CD4-positive, alpha-beta T cell treated with Interleukin-10 for 1 hour (primary cell): Measurements from ENCODE around the gene COL6A2.

Experiments used
- DNase-seq: peaks from one replicate; pipeline ENCODE4 v3.0.0-alpha.2; 2020

Gene COL6A2

GRCh38 chr21:46144464-46145070, 46.7 kb downstream of the COL6A2 start:
- no peak for DNase-seq

GRCh38 chr21:46145159-46145839, 47.4 kb downstream of the COL6A2 start:
- DNase-seq = no peak

- no peak for DNase-seq
Observed at GRCh38 chr21:46145840-46146691, 48.2 kb downstream of the COL6A2 start.

DNA sequence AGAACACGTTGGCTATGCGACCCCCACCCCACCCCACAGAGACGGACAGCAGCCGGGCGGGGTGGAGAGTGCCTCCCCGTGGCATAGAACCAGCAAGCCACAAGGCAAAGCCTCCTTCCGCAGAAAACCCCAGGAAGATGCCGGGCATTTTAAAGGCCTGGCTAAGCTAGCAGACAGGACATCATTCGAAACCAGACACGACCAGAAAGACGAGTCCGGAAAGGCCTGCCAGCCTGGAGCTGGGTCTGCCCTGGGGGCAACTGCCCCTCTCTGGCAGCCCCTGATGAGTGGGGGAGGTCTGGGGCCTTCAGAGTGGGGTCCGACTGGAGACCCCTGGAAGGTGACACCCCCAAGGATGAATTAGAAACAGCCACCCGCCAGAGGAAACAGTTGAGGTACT, 48.9 kb downstream of the COL6A2 start:
- no peak for DNase-seq

GRCh38 chr21:46147429-46147828, 49.5 kb downstream of the COL6A2 start:
- DNase-seq = peak; percentile 65

GRCh38 chr21:46148106-46148505, 50.2 kb downstream of the COL6A2 start:
- no peak for DNase-seq

GRCh38 chr21:46149205-46149901, 51.4 kb downstream of the COL6A2 start:
- DNase-seq = no peak

DNA sequence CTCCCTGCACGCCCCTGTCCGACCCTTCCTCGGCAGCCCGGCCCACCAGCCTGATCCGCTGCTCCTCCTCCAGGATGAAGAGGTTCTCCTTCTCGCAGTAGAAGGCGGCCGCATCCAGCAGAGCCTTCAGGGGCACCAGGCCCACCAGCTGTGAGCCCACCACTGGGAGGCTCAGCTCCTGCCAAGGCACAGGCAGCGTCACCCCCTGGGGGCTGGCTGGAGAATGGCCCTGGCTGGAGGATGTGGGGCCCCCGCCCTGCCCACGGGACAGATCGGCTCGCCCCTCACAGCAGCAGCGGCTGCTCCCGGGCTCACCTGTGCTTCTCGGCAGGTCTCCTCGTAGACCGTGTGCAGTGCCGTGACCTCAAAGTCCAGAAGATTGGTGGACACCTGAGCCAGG, 52.2 kb downstream of the COL6A2 start:
- DNase-seq = no peak

DNA sequence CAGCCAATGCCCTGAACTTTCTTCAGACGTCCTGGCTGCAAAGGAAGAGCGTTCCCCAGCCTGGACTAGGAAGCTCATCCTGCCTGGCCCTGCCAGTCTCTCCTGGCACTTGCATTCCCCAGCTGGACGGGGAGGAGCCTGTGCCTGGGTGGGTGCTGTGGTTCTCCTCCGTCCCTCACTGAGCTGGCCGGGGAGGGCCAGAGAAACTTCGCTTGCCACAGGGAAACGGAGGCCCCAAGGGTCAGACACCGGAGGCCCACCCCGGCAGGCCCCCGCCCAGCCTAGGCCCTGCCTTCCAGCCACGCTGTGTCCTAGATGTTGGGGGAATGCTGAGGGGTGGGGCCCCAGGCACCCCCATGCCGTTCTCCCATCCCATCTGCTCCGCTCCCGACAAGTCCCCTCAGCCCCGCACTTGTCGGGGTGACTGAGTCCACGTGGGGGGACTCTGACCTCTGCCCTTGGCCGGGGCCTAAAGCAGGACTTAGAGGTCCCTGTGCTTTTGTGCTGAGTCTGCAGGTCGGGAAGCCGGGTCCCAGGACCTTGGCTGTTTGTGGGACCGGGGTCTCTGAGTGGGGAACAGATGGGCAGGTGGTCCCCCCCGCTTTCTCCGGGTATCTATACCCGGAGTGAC, 52.7 kb downstream of the COL6A2 start:
- DNase-seq = no peak

DNA sequence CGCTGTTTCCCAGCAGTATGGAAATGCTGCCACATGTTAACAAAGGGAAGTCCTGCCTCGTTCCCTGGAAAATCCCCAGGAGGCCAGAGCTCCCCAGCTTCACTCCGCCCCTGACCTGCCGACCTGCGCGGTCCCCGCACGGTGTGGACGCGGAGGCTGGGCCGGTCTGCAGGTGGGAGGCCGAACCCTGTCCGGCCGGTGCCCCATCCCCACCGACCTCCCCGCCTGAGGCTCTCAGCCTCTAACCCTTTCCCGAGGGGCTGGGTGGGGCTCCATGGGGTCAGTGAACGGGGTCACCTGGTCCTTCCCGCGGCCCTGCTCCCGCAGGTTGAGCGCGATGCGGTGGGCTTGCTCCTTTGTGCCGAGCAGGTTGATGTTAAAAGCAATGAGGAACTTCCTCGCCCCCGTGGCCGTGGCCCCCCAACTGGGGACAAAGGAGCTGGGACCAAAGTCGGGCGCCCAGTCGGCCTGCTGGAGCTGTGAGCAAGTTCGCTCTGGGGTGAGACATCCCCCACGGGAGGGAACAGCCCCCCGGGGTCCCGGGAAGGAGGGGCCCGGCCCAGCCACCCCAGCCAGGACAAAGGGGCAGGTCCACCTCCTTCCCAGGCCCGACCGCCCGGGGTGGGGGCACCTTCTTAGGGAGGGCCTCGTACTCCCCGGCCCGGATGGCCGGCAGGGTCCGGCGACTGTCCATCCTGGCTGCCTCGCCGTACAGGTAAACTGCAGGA, 53.5 kb downstream of the COL6A2 start:
- no peak for DNase-seq

DNA sequence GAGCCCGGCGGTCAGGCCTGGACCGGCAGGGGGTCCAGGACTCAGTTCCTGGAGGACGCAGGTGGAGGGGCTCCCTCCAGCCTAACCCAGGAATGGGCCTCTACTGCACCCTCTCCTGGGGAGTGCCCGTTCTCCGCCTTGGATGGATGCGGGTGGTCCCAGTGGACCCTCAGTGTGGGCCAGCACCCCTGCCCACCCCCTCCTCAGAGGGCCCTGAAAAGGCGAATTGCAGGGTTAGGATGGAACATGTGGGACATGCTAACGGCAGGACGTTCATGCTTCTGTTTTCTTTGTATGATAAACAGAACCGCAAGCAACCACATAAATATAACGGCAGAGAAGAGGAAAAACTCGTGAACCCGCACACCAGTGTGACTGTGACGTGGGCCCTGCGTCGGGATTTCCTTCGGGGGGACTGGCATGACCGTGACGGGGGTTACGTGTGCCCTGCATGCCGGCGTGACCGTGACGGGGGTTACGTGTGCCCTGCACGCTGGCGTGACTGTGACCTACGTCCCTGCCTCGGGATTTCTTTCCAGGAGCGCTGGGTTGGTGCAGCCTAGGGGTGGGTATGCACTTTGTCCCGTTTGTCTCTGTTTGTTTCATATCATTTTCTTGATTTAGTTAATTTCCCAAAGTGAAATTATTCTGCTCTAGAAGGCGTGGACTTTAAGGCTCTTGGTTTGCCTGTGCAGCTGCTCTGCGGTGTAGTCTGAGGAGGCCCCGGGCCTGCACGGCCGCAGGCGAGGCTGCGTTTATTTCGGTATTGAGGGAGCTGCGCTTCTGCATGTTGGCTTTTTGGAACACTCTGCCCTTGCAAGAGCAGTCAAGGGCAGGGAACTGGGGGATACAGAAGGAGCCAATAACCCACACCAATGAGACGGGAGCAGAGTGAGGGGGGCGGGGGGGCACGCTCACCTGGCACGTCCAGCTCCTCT, 54.3 kb downstream of the COL6A2 start:
- no peak for DNase-seq

- DNase-seq = no peak
Observed at GRCh38 chr21:46152927-46153246, 55.0 kb downstream of the COL6A2 start.

DNA sequence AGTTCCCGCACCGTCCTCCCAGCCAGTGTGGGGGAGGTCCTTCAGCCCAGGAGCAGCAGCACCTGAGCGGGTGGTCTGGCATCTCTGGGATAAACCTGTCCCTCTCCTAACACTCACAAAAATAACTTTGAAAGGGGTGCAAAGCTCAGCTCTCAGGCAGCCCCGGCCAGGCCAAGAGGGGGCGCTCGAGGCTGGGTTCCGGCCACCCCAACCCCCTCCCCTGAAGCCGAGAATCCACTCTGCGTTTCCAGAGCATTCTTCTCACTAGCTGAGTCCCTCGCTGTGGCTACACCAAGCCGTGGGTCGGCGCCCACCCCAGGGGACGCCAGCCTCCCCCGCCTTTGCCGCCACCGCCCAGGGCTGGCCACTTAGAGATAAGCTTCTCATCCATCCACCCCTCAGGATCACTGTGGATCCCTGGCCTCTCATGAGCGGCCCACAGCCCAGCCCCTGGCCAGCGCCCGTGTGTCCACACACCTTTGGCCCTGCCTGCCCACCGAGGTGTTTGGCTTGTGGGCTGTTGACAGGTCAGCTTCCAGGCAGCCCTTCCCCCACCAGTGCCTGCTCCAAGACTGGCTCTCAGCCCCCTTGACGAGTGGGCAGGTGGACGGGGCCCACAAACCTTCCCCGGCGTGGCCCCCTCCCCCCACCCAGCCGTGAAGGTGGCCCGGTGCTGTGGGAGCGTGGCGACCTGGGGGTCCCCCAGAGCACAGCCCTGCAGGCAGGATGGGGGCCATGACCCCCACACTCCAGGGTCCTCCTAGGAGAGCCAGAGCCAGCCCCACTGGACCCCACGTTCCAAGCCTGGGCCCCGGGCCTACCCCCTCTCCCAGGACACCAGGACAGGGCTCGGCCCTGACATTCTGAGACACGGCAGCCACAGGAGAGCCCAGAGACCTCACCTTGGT, 55.6 kb downstream of the COL6A2 start:
- DNase-seq = peak; percentile 41

- no peak for DNase-seq
Observed at GRCh38 chr21:46154155-46154954, 56.4 kb downstream of the COL6A2 start.

DNA sequence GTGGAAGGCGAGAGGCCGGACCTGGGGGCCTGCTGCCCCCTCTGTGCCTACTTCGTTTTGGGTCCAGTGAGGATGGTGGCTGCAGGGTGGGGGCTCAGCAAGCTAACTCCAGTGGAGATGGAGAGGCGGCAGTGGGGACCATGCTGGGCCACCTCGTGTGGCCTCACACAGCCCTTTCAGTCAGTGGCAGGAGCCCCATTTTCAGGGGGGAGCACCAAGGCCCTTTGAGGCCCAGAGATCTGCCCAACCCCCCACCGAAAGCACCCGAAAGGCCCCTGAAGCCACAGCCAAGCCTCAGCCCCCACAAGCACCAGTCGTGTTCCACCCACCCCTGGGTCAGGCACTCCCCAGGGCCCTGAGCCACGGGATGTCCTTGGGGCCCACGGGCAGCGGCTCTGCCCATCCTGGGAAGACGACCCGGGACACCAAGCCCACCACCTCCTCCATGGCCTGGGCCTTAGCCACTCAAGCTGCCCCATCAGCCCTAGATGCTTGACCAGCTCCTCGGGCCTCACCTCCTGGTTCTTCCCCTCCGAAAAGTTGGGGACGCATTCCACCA, 57.1 kb downstream of the COL6A2 start:
- no peak for DNase-seq

GRCh38 chr21:46155514-46156377, 57.8 kb downstream of the COL6A2 start, which contains the start of gene FTCD:
TSS of gene FTCD (minus strand) at chr21:46155579. CDS start at chr21:46155523, 56 bp downstream.
- no peak for DNase-seq

DNA sequence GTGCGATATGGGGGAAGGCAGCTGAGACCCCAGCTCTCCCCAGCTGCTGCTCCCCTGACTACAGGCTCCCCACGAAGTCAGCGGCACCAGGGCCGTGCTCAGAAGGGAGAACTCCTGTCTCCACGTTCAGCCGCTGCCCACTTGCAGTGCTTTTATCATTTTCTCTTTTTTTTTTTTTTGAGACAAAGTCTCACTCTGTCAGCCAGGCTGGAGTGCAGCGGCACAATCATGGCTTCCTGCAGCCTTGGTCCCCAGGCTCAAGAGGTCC, 58.4 kb downstream of the COL6A2 start:
- no peak for DNase-seq

- no peak for DNase-seq
Observed at GRCh38 chr21:46156678-46157077, 58.8 kb downstream of the COL6A2 start.
